HepG2 (cell line): ENCODE data around the gene SPECC1L. TPM values are rescaled to one million over a fixed set of nuclear protein-coding genes. Genes with fewer than 3 reads are reported as not detected.

Experiments used
- ARNTL ChIP-seq: sonication (generic); formaldehyde crosslinking; IDR thresholded peaks from 2 replicates; pipeline ENCODE4 v1.4.0; 2020; ENCODE audit warnings: mild to moderate bottlenecking, missing genetic modification reagents
- ATF6 ChIP-seq: sonication (generic); formaldehyde crosslinking; conservative IDR thresholded peaks from 2 replicates; pipeline ENCODE4 v1.4.0; 2020; ENCODE audit warnings: missing genetic modification reagents
- ATRX ChIP-seq: sonication (generic); formaldehyde crosslinking; IDR thresholded peaks from 2 replicates; pipeline ENCODE4 v1.4.0; 2020; ENCODE audit warnings: missing genetic modification reagents, borderline replicate concordance
- CSRNP1 ChIP-seq: sonication (generic); formaldehyde crosslinking; IDR thresholded peaks from 2 replicates; pipeline ENCODE4 v1.8.1; 2023; ENCODE audit warnings: mild to moderate bottlenecking, missing genetic modification reagents
- HBP1 ChIP-seq: IDR thresholded peaks from 2 replicates; pipeline ENCODE4 v1.6.1; 2016; ENCODE audit warnings: low read depth, control low read depth
- HDAC6 ChIP-seq: fragments of 200-600 bp; sonication (generic); IDR thresholded peaks from 2 replicates; pipeline ENCODE4 v1.7.0; 2017; ENCODE audit warnings: mild to moderate bottlenecking, antibody characterized with exemption, low read length, low read depth
- HIC2 ChIP-seq: sonication (generic); formaldehyde crosslinking; IDR thresholded peaks from 2 replicates; pipeline ENCODE4 v1.9.0; 2022; ENCODE audit warnings: low read depth, missing genetic modification reagents
- ISX ChIP-seq: sonication (generic); formaldehyde crosslinking; conservative IDR thresholded peaks from 2 replicates; pipeline ENCODE4 v1.5.0; 2020; ENCODE audit warnings: missing genetic modification reagents
- KAT8 ChIP-seq: IDR thresholded peaks from 2 replicates; pipeline ENCODE4 v1.6.1; 2016; ENCODE audit warnings: missing genetic modification reagents, missing compliant biosample characterization
- MXD1 ChIP-seq: sonication (generic); formaldehyde crosslinking; IDR thresholded peaks from 2 replicates; pipeline ENCODE4 v1.4.0; 2020; ENCODE audit warnings: mild to moderate bottlenecking, missing genetic modification reagents
- PHF8 ChIP-seq: sonication (generic); formaldehyde crosslinking; IDR thresholded peaks from 2 replicates; pipeline ENCODE4 v1.5.0; 2020; ENCODE audit warnings: missing genetic modification reagents
- SP140L ChIP-seq: sonication (generic); formaldehyde crosslinking; IDR thresholded peaks from 2 replicates; pipeline ENCODE4 v1.4.0; 2020; ENCODE audit warnings: missing genetic modification reagents, borderline replicate concordance
- TRAFD1 ChIP-seq: sonication (generic); formaldehyde crosslinking; IDR thresholded peaks from 2 replicates; pipeline ENCODE4 v1.5.1; 2020; ENCODE audit warnings: missing genetic modification reagents, mild to moderate bottlenecking, borderline replicate concordance
- ZNF44 ChIP-seq: sonication (generic); formaldehyde crosslinking; IDR thresholded peaks from 2 replicates; pipeline ENCODE4 v1.5.1; 2020; ENCODE audit warnings: mild to moderate bottlenecking, missing genetic modification reagents
- ZNF546 ChIP-seq: sonication (generic); formaldehyde crosslinking; conservative IDR thresholded peaks from 2 replicates; pipeline ENCODE4 v1.8.1; 2023; ENCODE audit warnings: mild to moderate bottlenecking, missing genetic modification reagents
- ZNF549 ChIP-seq: sonication (generic); formaldehyde crosslinking; IDR thresholded peaks from 2 replicates; pipeline ENCODE4 v1.5.0; 2020; ENCODE audit warnings: missing genetic modification reagents
- ZNF562 ChIP-seq: sonication (generic); formaldehyde crosslinking; IDR thresholded peaks from 2 replicates; pipeline ENCODE4 v1.8.0; 2022; ENCODE audit warnings: missing genetic modification reagents, borderline replicate concordance
- polyA plus RNA-seq, 8 experiments: library from polyadenylated mRNA; depleted of rRNA in 3 of 8; stranded (reverse) in 7 of 8; unstranded in 1 of 8; fragments of >200 nt; fragmentation: Illumina TruSeq in 4 of 8; extraction: Trizol in 4 of 8; gene quantifications; 2 replicates each; pipeline versions ENCODE4 v1.2.1 to v1.2.3, GENCODE V29; 2011 to 2016; ENCODE audit warnings: low read depth in 4 of 8, missing spikeins in 1 of 8, mixed read lengths in 1 of 8; ENCODE audit not compliant: insufficient read depth in 1 of 8
- total RNA-seq, 5 experiments: library from RNA; depleted of rRNA; stranded (reverse); fragments of >200 nt; fragmentation: Illumina TruSeq; extraction: Trizol; gene quantifications; 2 replicates each; pipeline ENCODE4 v1.2.3, GENCODE V29; 2016; ENCODE audit warnings: low read depth in 1 of 5

The SPECC1L gene
- total and polyA plus RNA-seq, 2 of the 13 experiments (the other 11 are each of a cell fraction or from before 2014, with no cell fraction given) = 14.1 to 30.3 TPM

- TF ChIP-seq ZNF546 (CRISPR knock-in tag) (peak; percentile 62; the same call in 1 of the 2 replicates), ZNF562 (CRISPR knock-in tag) (no peak), HIC2 (CRISPR knock-in tag) (no peak), ZNF44 (CRISPR knock-in tag) (no peak), SP140L (CRISPR knock-in tag) (0 out of 2 replicates have a peak, but pooled peaks have one; percentile 47), HBP1 (CRISPR knock-in tag) (no peak), TRAFD1 (CRISPR knock-in tag) (no peak), CSRNP1 (CRISPR knock-in tag) (peak; percentile 91), ATRX (CRISPR knock-in tag) (no peak), MXD1 (CRISPR knock-in tag) (peak; percentile 78), ATF6 (CRISPR knock-in tag) (no peak), KAT8 (CRISPR knock-in tag) (peak; percentile 33; the same call in 1 of the 2 replicates), ISX (CRISPR knock-in tag) (peak; percentile 88; the same call in 1 of the 2 replicates), ZNF549 (CRISPR knock-in tag) (no peak), ARNTL (CRISPR knock-in tag) (no peak), PHF8 (CRISPR knock-in tag) (peak; percentile 94), HDAC6 (no peak)
Measured at GRCh38 chr22:24270556-24271385, at the start of gene SPECC1L (continued).
